Measurements from ENCODE around the gene PHF1.
"Not testable (repeated sequence)": the region's sequence is repeated elsewhere in the genome, so short reads cannot be mapped to it uniquely, and the experiment has no call there.

DNA sequence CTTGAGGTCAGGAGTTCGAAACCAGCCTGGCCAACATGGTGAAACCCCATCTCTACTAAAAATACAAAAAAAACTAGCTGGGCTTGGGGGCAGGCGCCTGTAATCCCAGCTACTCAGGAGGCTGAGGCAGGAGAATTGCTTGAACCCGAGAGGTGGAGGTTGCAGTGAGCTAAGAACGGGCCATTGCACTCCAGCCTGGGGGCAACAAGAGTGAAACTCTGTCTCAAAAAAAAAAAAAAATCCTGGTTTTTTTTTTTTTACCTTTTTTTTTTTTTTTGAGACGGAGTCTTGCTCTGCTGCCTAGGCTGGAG lies 43.1 kb upstream of the PHF1 start:
- TF ChIP-seq, protein P1, sequence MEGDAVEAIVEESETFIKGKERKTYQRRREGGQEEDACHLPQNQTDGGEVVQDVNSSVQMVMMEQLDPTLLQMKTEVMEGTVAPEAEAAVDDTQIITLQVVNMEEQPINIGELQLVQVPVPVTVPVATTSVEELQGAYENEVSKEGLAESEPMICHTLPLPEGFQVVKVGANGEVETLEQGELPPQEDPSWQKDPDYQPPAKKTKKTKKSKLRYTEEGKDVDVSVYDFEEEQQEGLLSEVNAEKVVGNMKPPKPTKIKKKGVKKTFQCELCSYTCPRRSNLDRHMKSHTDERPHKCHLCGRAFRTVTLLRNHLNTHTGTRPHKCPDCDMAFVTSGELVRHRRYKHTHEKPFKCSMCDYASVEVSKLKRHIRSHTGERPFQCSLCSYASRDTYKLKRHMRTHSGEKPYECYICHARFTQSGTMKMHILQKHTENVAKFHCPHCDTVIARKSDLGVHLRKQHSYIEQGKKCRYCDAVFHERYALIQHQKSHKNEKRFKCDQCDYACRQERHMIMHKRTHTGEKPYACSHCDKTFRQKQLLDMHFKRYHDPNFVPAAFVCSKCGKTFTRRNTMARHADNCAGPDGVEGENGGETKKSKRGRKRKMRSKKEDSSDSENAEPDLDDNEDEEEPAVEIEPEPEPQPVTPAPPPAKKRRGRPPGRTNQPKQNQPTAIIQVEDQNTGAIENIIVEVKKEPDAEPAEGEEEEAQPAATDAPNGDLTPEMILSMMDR (IDR thresholded peaks at IDR 0.05), result not testable (repeated sequence)
- TF ChIP-seq EP300 (IDR thresholded peaks at IDR 0.05), result not testable (repeated sequence)

Data from tibial nerve (tissue), 4 donors.